Measurements from ENCODE around the gene DSCAM. TPM values are rescaled to one million over a fixed set of nuclear protein-coding genes. Genes with fewer than 3 reads are reported as not detected.

The DSCAM gene
- total and polyA plus RNA-seq, 4 donors: 0.02 to 0.25 (median 0.09) TPM

DNA sequence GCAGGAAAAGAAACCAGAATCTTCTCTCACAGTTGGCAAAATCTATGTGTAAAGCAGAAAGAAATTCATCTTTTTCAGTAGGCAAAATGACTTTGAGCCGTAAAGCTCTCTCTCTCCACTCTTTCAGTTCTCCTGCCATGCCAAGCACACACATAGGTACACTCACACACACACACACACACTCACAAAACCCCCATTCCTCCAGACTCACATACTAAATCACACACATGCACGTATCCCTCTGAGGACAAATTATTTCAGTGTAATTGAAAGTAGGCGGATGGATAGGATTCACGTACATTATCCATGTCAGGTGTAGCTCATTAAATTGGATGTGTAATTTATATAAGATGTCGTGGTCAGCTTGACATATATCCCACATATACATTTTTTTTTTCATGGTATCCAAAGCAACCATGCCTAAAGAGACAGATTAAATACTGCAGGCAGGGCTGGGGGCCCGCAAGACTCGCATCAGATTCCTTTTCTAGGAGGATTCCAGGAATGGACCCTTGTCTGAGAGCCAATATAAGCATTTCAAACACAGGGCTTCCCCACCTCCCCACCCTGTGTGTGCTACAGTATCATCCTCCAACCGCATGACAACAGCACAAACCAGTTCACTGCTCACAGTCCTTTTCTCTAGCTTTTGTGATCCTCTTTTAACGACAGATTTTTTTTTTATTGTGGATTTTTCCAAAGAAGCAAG, 658.9 kb downstream of the DSCAM start:
- DNase-seq: no peak
- Histone ChIP-seq H3K27ac (ENCODE audit: low read depth in 1 of 2, low read length in 1 of 2) (no peak overlapping the region), H3K36me3 (ENCODE audit: control insufficient read depth in 4 of 4, insufficient read depth in 4 of 4, low read length in 4 of 4) (no peaks in the 10 kb centered on the region), H3K4me1 (ENCODE audit: control insufficient read depth in 5 of 5, insufficient read depth in 5 of 5, low read length in 5 of 5) (peaks cover 0 to 16% (median 8%) of the 10 kb centered on the region in 5 donors), H3K9ac (ENCODE audit: insufficient read depth in 1 of 2, low read length in 2 of 2) (no peak overlapping the region), H3K27me3 (ENCODE audit: control insufficient read depth in 3 of 3, insufficient read depth in 3 of 3, low read length in 2 of 3) (no peaks in the 10 kb centered on the region), H3K9me3 (ENCODE audit: control insufficient read depth in 4 of 4, insufficient read depth in 3 of 4, low read length in 3 of 4) (peaks cover 0 to 2% (median 0%) of the 10 kb centered on the region in 4 donors), H3K4me3 (no peak overlapping the region)
- ATAC-seq (ENCODE audit: insufficient read depth, low FRiP score): no peak
- TF ChIP-seq, protein P1, sequence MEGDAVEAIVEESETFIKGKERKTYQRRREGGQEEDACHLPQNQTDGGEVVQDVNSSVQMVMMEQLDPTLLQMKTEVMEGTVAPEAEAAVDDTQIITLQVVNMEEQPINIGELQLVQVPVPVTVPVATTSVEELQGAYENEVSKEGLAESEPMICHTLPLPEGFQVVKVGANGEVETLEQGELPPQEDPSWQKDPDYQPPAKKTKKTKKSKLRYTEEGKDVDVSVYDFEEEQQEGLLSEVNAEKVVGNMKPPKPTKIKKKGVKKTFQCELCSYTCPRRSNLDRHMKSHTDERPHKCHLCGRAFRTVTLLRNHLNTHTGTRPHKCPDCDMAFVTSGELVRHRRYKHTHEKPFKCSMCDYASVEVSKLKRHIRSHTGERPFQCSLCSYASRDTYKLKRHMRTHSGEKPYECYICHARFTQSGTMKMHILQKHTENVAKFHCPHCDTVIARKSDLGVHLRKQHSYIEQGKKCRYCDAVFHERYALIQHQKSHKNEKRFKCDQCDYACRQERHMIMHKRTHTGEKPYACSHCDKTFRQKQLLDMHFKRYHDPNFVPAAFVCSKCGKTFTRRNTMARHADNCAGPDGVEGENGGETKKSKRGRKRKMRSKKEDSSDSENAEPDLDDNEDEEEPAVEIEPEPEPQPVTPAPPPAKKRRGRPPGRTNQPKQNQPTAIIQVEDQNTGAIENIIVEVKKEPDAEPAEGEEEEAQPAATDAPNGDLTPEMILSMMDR (IDR thresholded peaks at IDR 0.05; ENCODE audit: control extremely low read depth, extremely low read depth): no peak
- whole genome bisulfite sequencing, 2 donors: 80 to 84% methylated on average over 9 of the region's 9 CpGs

DNA sequence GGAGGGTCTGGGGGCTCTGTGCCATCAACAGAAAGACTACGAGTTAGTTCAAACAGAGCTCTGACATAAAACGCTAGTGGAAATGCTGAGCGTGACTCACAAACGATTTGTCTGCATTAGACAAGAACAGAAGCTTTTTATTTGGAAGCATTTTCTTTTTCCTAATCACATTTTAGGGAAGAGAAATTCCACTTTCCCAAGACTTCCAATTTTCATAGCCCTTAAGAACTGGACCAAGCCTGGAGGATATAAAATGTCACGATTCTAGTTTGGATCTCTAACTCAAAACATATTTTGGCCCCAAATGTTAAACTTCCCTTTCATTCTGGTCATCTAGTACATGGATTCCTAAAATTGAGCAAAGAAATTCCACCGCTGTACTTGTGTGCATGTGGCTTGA, 659.7 kb downstream of the DSCAM start:
- H3K36me3 ChIP-seq (ENCODE audit: control insufficient read depth in 4 of 4, insufficient read depth in 4 of 4, low read length in 4 of 4): no peaks in the 10 kb centered on the region
- WGBS, 2 donors: 83 to 95% methylated on average over 6 of the region's 6 CpGs
- peaks cover 0 to 16% (median 8%) of the 10 kb centered on the region in 5 donors for H3K4me1 ChIP-seq (ENCODE audit: control insufficient read depth in 5 of 5, insufficient read depth in 5 of 5, low read length in 5 of 5)
- H3K9me3 ChIP-seq (ENCODE audit: control insufficient read depth in 4 of 4, insufficient read depth in 3 of 4, low read length in 3 of 4): peaks cover 0 to 2% (median 0%) of the 10 kb centered on the region in 4 donors
- no peak overlapping the region for H3K27ac ChIP-seq (ENCODE audit: low read depth in 1 of 2, low read length in 1 of 2)
- no peak overlapping the region for H3K9ac ChIP-seq (ENCODE audit: insufficient read depth in 1 of 2, low read length in 2 of 2)
- no peak overlapping the region for H3K4me3 ChIP-seq
- DNase-seq (no peak), ATAC-seq (ENCODE audit: insufficient read depth, low FRiP score) (no peak)
- TF ChIP-seq, protein P1 (IDR thresholded peaks at IDR 0.05; ENCODE audit: control extremely low read depth, extremely low read depth): no peak
- no peaks in the 10 kb centered on the region for H3K27me3 ChIP-seq (ENCODE audit: control insufficient read depth in 3 of 3, insufficient read depth in 3 of 3, low read length in 2 of 3)

DNA sequence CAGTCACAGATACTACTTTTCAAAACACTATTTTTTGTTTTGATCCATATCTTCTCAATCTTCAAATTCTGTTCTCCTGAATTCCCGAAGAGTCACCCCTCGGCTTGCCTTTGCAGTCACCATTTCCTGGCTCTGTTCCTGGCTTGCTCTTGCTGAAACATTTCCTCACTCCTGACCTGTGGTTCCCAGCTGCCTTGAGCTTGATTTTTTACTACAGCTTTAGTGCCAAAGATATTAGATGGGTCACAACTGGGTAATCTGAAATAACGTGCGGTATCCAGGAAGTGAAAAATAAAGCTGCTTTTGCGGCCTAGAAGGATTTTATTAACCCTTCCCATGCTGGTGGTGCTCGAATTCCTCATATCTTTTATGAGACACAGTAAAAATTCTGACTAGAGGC, 660.9 kb downstream of the DSCAM start:
- Histone ChIP-seq H3K9ac (ENCODE audit: insufficient read depth in 1 of 2, low read length in 2 of 2) (no peak overlapping the region), H3K4me1 (ENCODE audit: control insufficient read depth in 5 of 5, insufficient read depth in 5 of 5, low read length in 5 of 5) (peaks cover 0 to 16% (median 8%) of the 10 kb centered on the region in 5 donors), H3K9me3 (ENCODE audit: control insufficient read depth in 4 of 4, insufficient read depth in 3 of 4, low read length in 3 of 4) (peaks cover 0 to 4% (median 0%) of the 10 kb centered on the region in 4 donors), H3K36me3 (ENCODE audit: control insufficient read depth in 4 of 4, insufficient read depth in 4 of 4, low read length in 4 of 4) (no peaks in the 10 kb centered on the region), H3K4me3 (no peak overlapping the region), H3K27me3 (ENCODE audit: control insufficient read depth in 3 of 3, insufficient read depth in 3 of 3, low read length in 2 of 3) (no peaks in the 10 kb centered on the region), H3K27ac (ENCODE audit: low read depth in 1 of 2, low read length in 1 of 2) (no peak overlapping the region)
- TF ChIP-seq, protein P1 (IDR thresholded peaks at IDR 0.05; ENCODE audit: control extremely low read depth, extremely low read depth): no peak
- no peak for ATAC-seq (ENCODE audit: insufficient read depth, low FRiP score)
- peak; percentile 72 to 91 (median 89) for DNase-seq
- WGBS, 2 donors: 22 to 33% methylated on average over 6 of the region's 6 CpGs

All from lung (tissue), 12 donors.